Measurements from ENCODE around the gene HAND2.

DNA sequence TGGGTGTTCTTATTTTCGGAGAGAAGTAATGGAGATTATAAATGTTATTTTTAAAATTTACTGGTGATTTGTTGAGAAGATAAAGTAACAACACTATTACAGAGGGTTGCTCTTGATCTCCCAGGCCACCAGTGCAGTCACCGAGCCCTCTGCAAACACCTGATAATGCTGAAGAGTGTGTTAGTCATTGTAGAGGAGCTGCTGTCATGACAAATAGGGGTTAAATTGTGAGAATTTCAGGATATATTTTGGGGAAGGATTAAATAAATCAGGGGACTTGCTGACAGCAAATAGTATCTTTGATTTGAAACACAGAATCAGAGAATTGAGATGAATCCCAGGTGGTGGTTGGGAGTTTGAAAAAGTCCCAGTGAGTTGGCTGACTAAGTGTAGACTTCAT lies 16.7 kb upstream of the HAND2 start:
- TF ChIP-seq SIN3A (IDR thresholded peaks at IDR 0.05; ENCODE audit: borderline replicate concordance, insufficient read depth, low read length) (no peak), POLR2AphosphoS5 (IDR thresholded peaks at IDR 0.05; ENCODE audit: low read depth, low read length) (no peak), FOXP2 (optimal IDR thresholded peaks at IDR 0.05; ENCODE audit: borderline replicate concordance, extremely low read depth, extremely low read length, insufficient read depth) (no peak), TAF1 (IDR thresholded peaks at IDR 0.05; ENCODE audit: borderline replicate concordance, insufficient read depth, low read length) (no peak)
- TF ChIP-seq, protein P1, sequence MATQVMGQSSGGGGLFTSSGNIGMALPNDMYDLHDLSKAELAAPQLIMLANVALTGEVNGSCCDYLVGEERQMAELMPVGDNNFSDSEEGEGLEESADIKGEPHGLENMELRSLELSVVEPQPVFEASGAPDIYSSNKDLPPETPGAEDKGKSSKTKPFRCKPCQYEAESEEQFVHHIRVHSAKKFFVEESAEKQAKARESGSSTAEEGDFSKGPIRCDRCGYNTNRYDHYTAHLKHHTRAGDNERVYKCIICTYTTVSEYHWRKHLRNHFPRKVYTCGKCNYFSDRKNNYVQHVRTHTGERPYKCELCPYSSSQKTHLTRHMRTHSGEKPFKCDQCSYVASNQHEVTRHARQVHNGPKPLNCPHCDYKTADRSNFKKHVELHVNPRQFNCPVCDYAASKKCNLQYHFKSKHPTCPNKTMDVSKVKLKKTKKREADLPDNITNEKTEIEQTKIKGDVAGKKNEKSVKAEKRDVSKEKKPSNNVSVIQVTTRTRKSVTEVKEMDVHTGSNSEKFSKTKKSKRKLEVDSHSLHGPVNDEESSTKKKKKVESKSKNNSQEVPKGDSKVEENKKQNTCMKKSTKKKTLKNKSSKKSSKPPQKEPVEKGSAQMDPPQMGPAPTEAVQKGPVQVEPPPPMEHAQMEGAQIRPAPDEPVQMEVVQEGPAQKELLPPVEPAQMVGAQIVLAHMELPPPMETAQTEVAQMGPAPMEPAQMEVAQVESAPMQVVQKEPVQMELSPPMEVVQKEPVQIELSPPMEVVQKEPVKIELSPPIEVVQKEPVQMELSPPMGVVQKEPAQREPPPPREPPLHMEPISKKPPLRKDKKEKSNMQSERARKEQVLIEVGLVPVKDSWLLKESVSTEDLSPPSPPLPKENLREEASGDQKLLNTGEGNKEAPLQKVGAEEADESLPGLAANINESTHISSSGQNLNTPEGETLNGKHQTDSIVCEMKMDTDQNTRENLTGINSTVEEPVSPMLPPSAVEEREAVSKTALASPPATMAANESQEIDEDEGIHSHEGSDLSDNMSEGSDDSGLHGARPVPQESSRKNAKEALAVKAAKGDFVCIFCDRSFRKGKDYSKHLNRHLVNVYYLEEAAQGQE (IDR thresholded peaks at IDR 0.05; ENCODE audit: insufficient read depth in 1 of 2, low read depth in 2 of 2, low read length in 2 of 2) = no peak

Measured in PFSK-1 (cell line).